CD4-positive, alpha-beta T cell (primary cell): ENCODE results near the gene UNC45A. TPM values are rescaled to one million over a fixed set of nuclear protein-coding genes. Genes with fewer than 3 reads are reported as not detected.

Experiments
- ATAC-seq: fragments of 200-7000 bp; cut with Tn5 transposase; one replicate; pipeline ENCODE4 v1.10.0; 2022; ENCODE audit warnings: mild to moderate bottlenecking; ENCODE audit not compliant: poor library complexity
- CTCF ChIA-PET: fragments of 350-600 bp; sonication (Branson Sonifier 250); formaldehyde crosslinking; loops from one replicate; lab custom pipeline; 2021; ENCODE audit warnings: antibody characterized with exemption, inconsistent platforms; lab: Charles Lee
- POLR2A ChIA-PET: fragments of 350-600 bp; sonication (Branson Sonifier 250); formaldehyde crosslinking; loops from one replicate; lab custom pipeline; 2021; ENCODE audit warnings: antibody characterized with exemption, inconsistent platforms; lab: Charles Lee
- DNase-seq, 14 experiments: peaks; one replicate each; pipeline ENCODE4 v3.0.0-alpha.2; 2013 to 2020; ENCODE audit warnings: mixed read lengths in 2 of 14
- H3K27ac ChIP-seq, 2 donors: one replicate each; pipeline versions ENCODE4 v1.5.1 to v1.7.0; 2013; ENCODE audit warnings: low read length in 2 of 2, low read depth in 1 of 2, mild to moderate bottlenecking in 1 of 2
- H3K27me3 ChIP-seq, 2 experiments: 1 replicate in 1 of 2; 2 replicates in 1 of 2; pipeline versions ENCODE4 v1.6.1 to v1.7.0; 2013; ENCODE audit warnings: low read length in 2 of 2, control low read depth in 1 of 2, mild to moderate bottlenecking in 1 of 2, moderate library complexity in 1 of 2; ENCODE audit not compliant: insufficient read depth in 2 of 2, control insufficient read depth in 1 of 2
- H3K36me3 ChIP-seq: one replicate; pipeline ENCODE4 v1.6.1; 2013; ENCODE audit warnings: low read length, control low read depth; ENCODE audit not compliant: insufficient read depth
- H3K4me1 ChIP-seq: one replicate; pipeline ENCODE4 v1.6.1; 2013; ENCODE audit warnings: low read length, control low read depth; ENCODE audit not compliant: insufficient read depth
- H3K4me3 ChIP-seq: one replicate; pipeline ENCODE4 v1.5.1; 2013; ENCODE audit warnings: mild to moderate bottlenecking, low read length, moderate library complexity
- H3K9me3 ChIP-seq, 2 experiments: 1 replicate in 1 of 2; 2 replicates in 1 of 2; pipeline versions ENCODE4 v1.6.1 to v1.7.0; 2013; ENCODE audit warnings: low read length in 2 of 2, mild to moderate bottlenecking in 2 of 2, control low read depth in 1 of 2, moderate library complexity in 1 of 2; ENCODE audit not compliant: control insufficient read depth in 1 of 2, insufficient read depth in 1 of 2
- H3K27ac Mint-ChIP-seq: one replicate; pipeline ENCODE4 v1.8.0; 2020; ENCODE audit warnings: mixed read lengths
- H3K27me3 Mint-ChIP-seq: one replicate; pipeline ENCODE4 v1.8.0; 2021; ENCODE audit warnings: mixed read lengths
- H3K36me3 Mint-ChIP-seq: one replicate; pipeline ENCODE4 v1.8.0; 2021; ENCODE audit warnings: low read depth, mixed read lengths
- H3K4me1 Mint-ChIP-seq: one replicate; pipeline ENCODE4 v1.8.0; 2021; ENCODE audit warnings: low read depth, mixed read lengths
- H3K4me3 Mint-ChIP-seq: one replicate; pipeline ENCODE4 v1.8.0; 2020; ENCODE audit warnings: mild to moderate bottlenecking, mixed read lengths
- H3K9me3 Mint-ChIP-seq: one replicate; pipeline ENCODE4 v1.8.0; 2020; ENCODE audit warnings: mixed read lengths
- CTCF ChIP-seq: fragments of 200-600 bp; IDR thresholded peaks from one replicate; pipeline ENCODE4 v1.8.0; 2022; ENCODE audit warnings: antibody characterized with exemption, mild to moderate bottlenecking
- intact Hi-C, 2 experiments: fragments of 100-400 bp; cut with DNase I in 1 of 2; cut with micrococcal nuclease in 1 of 2; formaldehyde crosslinking; loops; one replicate each; pipeline versions ENCODE4 v1.15.1 to v1.9.0; 2023 to 2025; cut with DNase I, micrococcal nuclease
- total RNA-seq, 174 experiments: library from RNA in 2 of 174; stranded (reverse) in 2 of 174; gene quantifications; one replicate each; pipeline ENCODE4 v1.2.3 and lab custom pipeline; 2021 to 2026

UNC45A gene
- total RNA-seq, 2 experiments from 2014 or later: 17.6 to 18.9 TPM

- DNase-seq (no peak), ATAC-seq (no peak)
- TF ChIP-seq CTCF: no peak
- H3K27me3 ChIP-seq: no peaks in the 10 kb centered on the region
- CTCF ChIA-PET: no interaction called here
- no peaks in the 10 kb centered on the region for H3K9me3 Mint-ChIP-seq
- H3K27ac Mint-ChIP-seq: no peak overlapping the region
- H3K4me1 ChIP-seq: no peaks in the 10 kb centered on the region
- intact Hi-C loops: no loop called here
- H3K36me3 Mint-ChIP-seq: peaks cover 46% of the 10 kb centered on the region
- no peak overlapping the region for H3K4me3 Mint-ChIP-seq
- H3K27ac ChIP-seq: no peak overlapping the region
- no peak overlapping the region for H3K4me3 ChIP-seq
- no peaks in the 10 kb centered on the region for H3K4me1 Mint-ChIP-seq
- no peaks in the 10 kb centered on the region for H3K9me3 ChIP-seq
- no peaks in the 10 kb centered on the region for H3K27me3 Mint-ChIP-seq
- H3K36me3 ChIP-seq: peaks cover 33% of the 10 kb centered on the region
- POLR2A ChIA-PET: interaction anchor here (0.6 to 1.1 kb wide), 2 partner anchors 27 to 253 kb away, joined by 3 to 4 read pairs; partner anchors contain the start of gene UNC45A
Observed at GRCh38 chr15:90962021-90962420, 26.9 kb downstream of the UNC45A start.

DNA sequence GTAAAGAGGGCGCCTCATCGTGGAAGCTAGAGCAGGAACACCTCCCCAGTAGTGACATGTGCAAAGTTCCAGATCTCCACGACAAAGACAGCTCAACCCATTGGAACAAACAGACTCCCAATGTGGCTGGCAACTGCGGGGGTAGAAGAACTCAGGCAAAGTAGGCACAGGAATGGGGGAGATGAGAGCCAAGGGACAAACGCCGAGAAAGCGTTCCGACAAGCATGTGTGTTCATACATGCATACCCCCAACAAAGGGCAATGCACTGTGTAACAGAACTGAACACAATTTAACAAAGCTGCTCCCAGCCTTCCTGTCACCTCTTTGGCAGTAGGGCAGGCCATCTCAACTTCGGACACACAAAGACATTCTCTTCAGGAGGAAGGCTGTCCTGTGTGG, 31.2 kb downstream of the UNC45A start:
- no peaks in the 10 kb centered on the region for H3K4me1 Mint-ChIP-seq
- no peak overlapping the region for H3K27ac Mint-ChIP-seq
- H3K36me3 Mint-ChIP-seq: peaks cover 32% of the 10 kb centered on the region
- no peaks in the 10 kb centered on the region for H3K27me3 Mint-ChIP-seq
- TF ChIP-seq CTCF: no peak
- no peak for DNase-seq
- no peak overlapping the region for H3K27ac ChIP-seq
- peaks cover 12% of the 10 kb centered on the region for H3K36me3 ChIP-seq
- intact Hi-C loops: no loop called here
- CTCF ChIA-PET: no interaction called here
- ATAC-seq: no peak
- H3K9me3 ChIP-seq: no peaks in the 10 kb centered on the region
- no peaks in the 10 kb centered on the region for H3K4me1 ChIP-seq
- no peak overlapping the region for H3K4me3 ChIP-seq
- H3K27me3 ChIP-seq: no peaks in the 10 kb centered on the region
- no peak overlapping the region for H3K4me3 Mint-ChIP-seq
- no peaks in the 10 kb centered on the region for H3K9me3 Mint-ChIP-seq
- POLR2A ChIA-PET: interaction anchor here (1.1 kb wide), 1 partner anchor 11 kb away, joined by 3 read pairs; the partner anchor contains the start of gene RCCD1

- no peaks in the 10 kb centered on the region for H3K9me3 ChIP-seq
- no peak overlapping the region for H3K27ac ChIP-seq
- DNase-seq (no peak), ATAC-seq (no peak)
- no peaks in the 10 kb centered on the region for H3K27me3 Mint-ChIP-seq
- TF ChIP-seq CTCF: no peak
- peaks cover 4% of the 10 kb centered on the region for H3K36me3 ChIP-seq
- no peak overlapping the region for H3K4me3 Mint-ChIP-seq
- no peaks in the 10 kb centered on the region for H3K9me3 Mint-ChIP-seq
- no peaks in the 10 kb centered on the region for H3K4me1 ChIP-seq
- no peak overlapping the region for H3K27ac Mint-ChIP-seq
- no peak overlapping the region for H3K4me3 ChIP-seq
- CTCF ChIA-PET: no interaction called here
- POLR2A ChIA-PET: no interaction called here
- H3K36me3 Mint-ChIP-seq: peaks cover 22% of the 10 kb centered on the region
- intact Hi-C loops: no loop called here
- no peaks in the 10 kb centered on the region for H3K4me1 Mint-ChIP-seq
- no peaks in the 10 kb centered on the region for H3K27me3 ChIP-seq
Observed at GRCh38 chr15:90967206-90967605, 32.1 kb downstream of the UNC45A start.
